Measurements from ENCODE around the gene PRR13.
"Not testable (repeated sequence)": the region's sequence is repeated elsewhere in the genome, so short reads cannot be mapped to it uniquely, and the experiment has no call there.

PRR13 gene

GRCh38 chr12:53441040-53441833 is at the start of gene PRR13:
Gene PRR13, plus strand, starts transcription at chr12:53441734. Its CDS starts 981 bp downstream, at chr12:53442715.
- peak; percentile 100 for DNase-seq

GRCh38 chr12:53399896-53400295 is 41.6 kb upstream of the PRR13 start:
- no peak for DNase-seq

- DNase-seq = not testable (repeated sequence)
Measured at GRCh38 chr12:53402351-53402750, 39.2 kb upstream of the PRR13 start.

- no peak for DNase-seq
Measured at GRCh38 chr12:53402871-53403270, 38.7 kb upstream of the PRR13 start.

GRCh38 chr12:53410951-53411350 is 30.6 kb upstream of the PRR13 start:
- no peak for DNase-seq

GRCh38 chr12:53413485-53414204 is 27.9 kb upstream of the PRR13 start:
- DNase-seq = no peak

GRCh38 chr12:53414756-53415417 is 26.6 kb upstream of the PRR13 start:
- no peak for DNase-seq

- not testable (repeated sequence) for DNase-seq
Measured at GRCh38 chr12:53415752-53416389, 25.7 kb upstream of the PRR13 start.

- not testable (repeated sequence) for DNase-seq
Measured at GRCh38 chr12:53417291-53417816, 24.2 kb upstream of the PRR13 start.

- DNase-seq = no peak
Measured at GRCh38 chr12:53418221-53418620, 23.3 kb upstream of the PRR13 start.

GRCh38 chr12:53419756-53420155 is 21.8 kb upstream of the PRR13 start:
- DNase-seq = no peak

GRCh38 chr12:53422247-53422646 is 19.3 kb upstream of the PRR13 start:
- not testable (repeated sequence) for DNase-seq

- no peak for DNase-seq
Measured at GRCh38 chr12:53423597-53423996, 17.9 kb upstream of the PRR13 start, which contains the start of gene AMHR2. Gene AMHR2, plus strand, starts transcription at chr12:53423855. Its CDS starts 80 bp downstream, at chr12:53423935.

- no peak for DNase-seq
Measured at GRCh38 chr12:53424626-53425514, 16.7 kb upstream of the PRR13 start.

GRCh38 chr12:53425515-53426150 is 15.9 kb upstream of the PRR13 start:
- DNase-seq = no peak

- DNase-seq = no peak
Measured at GRCh38 chr12:53427905-53428594, 13.5 kb upstream of the PRR13 start.

- no peak for DNase-seq
Measured at GRCh38 chr12:53428741-53429140, 12.8 kb upstream of the PRR13 start.

- no peak for DNase-seq
Measured at GRCh38 chr12:53430116-53430515, 11.4 kb upstream of the PRR13 start.

GRCh38 chr12:53431187-53431586 is 10.3 kb upstream of the PRR13 start:
- DNase-seq = no peak

GRCh38 chr12:53435326-53435725 is 6.2 kb upstream of the PRR13 start:
- DNase-seq = not testable (repeated sequence)

All from NCI-H2171 treated with DMSO at 0.1 percent for 48 hours (cell line).